HG03565 (cell line): Measurements from ENCODE around the gene TMEM30B.
"Not testable (repeated sequence)": the region's sequence is repeated elsewhere in the genome, so short reads cannot be mapped to it uniquely, and the experiment has no call there.

Experiments used
- ATAC-seq: cut with Tn5 transposase; IDR thresholded peaks from one replicate; pipeline ENCODE4 v1.9.1; 2021; ENCODE audit warnings: mild to moderate bottlenecking, moderate library complexity; ENCODE audit not compliant: unreplicated experiment

TMEM30B gene

GRCh38 chr14:61281186-61281947, at the start of gene TMEM30B:
TSS of gene TMEM30B (minus strand) at chr14:61281338. CDS start at chr14:61281147, 191 bp downstream.
- ATAC-seq, result no peak

- ATAC-seq, result no peak
Measured at GRCh38 chr14:61330511-61330910, 49.4 kb upstream of the TMEM30B start.

- ATAC-seq, result peak; percentile 39
Measured at GRCh38 chr14:61329478-61330051, 48.4 kb upstream of the TMEM30B start.

GRCh38 chr14:61328626-61329262, 47.6 kb upstream of the TMEM30B start:
- ATAC-seq, result no peak

- no peak for ATAC-seq
Measured at GRCh38 chr14:61326847-61327246, 45.7 kb upstream of the TMEM30B start.

- no peak for ATAC-seq
Measured at GRCh38 chr14:61326146-61326545, 45.0 kb upstream of the TMEM30B start.

- ATAC-seq, result no peak
Measured at GRCh38 chr14:61325166-61325565, 44.0 kb upstream of the TMEM30B start.

- ATAC-seq, result no peak
Measured at GRCh38 chr14:61323970-61324369, 42.8 kb upstream of the TMEM30B start.

GRCh38 chr14:61322799-61323290, 41.7 kb upstream of the TMEM30B start:
- no peak for ATAC-seq

- no peak for ATAC-seq
Measured at GRCh38 chr14:61322011-61322798, 41.1 kb upstream of the TMEM30B start.

- no peak for ATAC-seq
Measured at GRCh38 chr14:61321385-61322010, 40.4 kb upstream of the TMEM30B start, which contains the start of gene PRKCH. TSS of gene PRKCH (plus strand) at chr14:61321579. CDS start at chr14:61322102, 523 bp downstream.

- ATAC-seq, result no peak
Measured at GRCh38 chr14:61320806-61321384, 39.8 kb upstream of the TMEM30B start.

- ATAC-seq, result not testable (repeated sequence)
Measured at GRCh38 chr14:61320170-61320569, 39.0 kb upstream of the TMEM30B start.

- no peak for ATAC-seq
Measured at GRCh38 chr14:61319706-61320105, 38.6 kb upstream of the TMEM30B start.

- ATAC-seq, result no peak
Measured at GRCh38 chr14:61319086-61319485, 37.9 kb upstream of the TMEM30B start.

- ATAC-seq, result no peak
Measured at GRCh38 chr14:61315313-61315712, 34.2 kb upstream of the TMEM30B start.

GRCh38 chr14:61308701-61309100, 27.6 kb upstream of the TMEM30B start:
- ATAC-seq, result not testable (repeated sequence)

- no peak for ATAC-seq
Measured at GRCh38 chr14:61308198-61308597, 27.1 kb upstream of the TMEM30B start.

- no peak for ATAC-seq
Measured at GRCh38 chr14:61304688-61305087, 23.6 kb upstream of the TMEM30B start.

- ATAC-seq, result no peak
Measured at GRCh38 chr14:61300754-61301153, 19.6 kb upstream of the TMEM30B start.
